ENCODE results near the gene PHF13. TPM values are rescaled to one million over a fixed set of nuclear protein-coding genes. Genes with fewer than 3 reads are reported as not detected.

The PHF13 gene
- total and polyA plus RNA-seq, 9 of the 15 experiments (the other 6 are each of a cell fraction or from before 2014, with no cell fraction given): 1.8 to 36.1 (median 11.7) TPM

- peak; percentile 38; the same call in 1 of the 2 replicates for TF ChIP-seq PML (IDR thresholded peaks at IDR 0.05; ENCODE audit: low read length)
- no peak for TF ChIP-seq ZNF444 (CRISPR knock-in tag; IDR thresholded peaks at IDR 0.05)
- TF ChIP-seq SUPT5H (IDR thresholded peaks at IDR 0.05): peak; percentile 96
- peak; percentile 96 for TF ChIP-seq KDM5B (IDR thresholded peaks at IDR 0.05; ENCODE audit: insufficient replicate concordance, low read depth, low read length)
- peak; percentile 63; the same call in 1 of the 2 replicates for TF ChIP-seq E2F5 (CRISPR knock-in tag; IDR thresholded peaks at IDR 0.05)
- no peak for TF ChIP-seq GATAD2A (IDR thresholded peaks at IDR 0.05)
- no peak for TF ChIP-seq HDAC6 (IDR thresholded peaks at IDR 0.05; ENCODE audit: low read depth, low read length)
- no peak for TF ChIP-seq NCOA1 (IDR thresholded peaks at IDR 0.05; ENCODE audit: low read depth)
- TF ChIP-seq, protein P1, sequence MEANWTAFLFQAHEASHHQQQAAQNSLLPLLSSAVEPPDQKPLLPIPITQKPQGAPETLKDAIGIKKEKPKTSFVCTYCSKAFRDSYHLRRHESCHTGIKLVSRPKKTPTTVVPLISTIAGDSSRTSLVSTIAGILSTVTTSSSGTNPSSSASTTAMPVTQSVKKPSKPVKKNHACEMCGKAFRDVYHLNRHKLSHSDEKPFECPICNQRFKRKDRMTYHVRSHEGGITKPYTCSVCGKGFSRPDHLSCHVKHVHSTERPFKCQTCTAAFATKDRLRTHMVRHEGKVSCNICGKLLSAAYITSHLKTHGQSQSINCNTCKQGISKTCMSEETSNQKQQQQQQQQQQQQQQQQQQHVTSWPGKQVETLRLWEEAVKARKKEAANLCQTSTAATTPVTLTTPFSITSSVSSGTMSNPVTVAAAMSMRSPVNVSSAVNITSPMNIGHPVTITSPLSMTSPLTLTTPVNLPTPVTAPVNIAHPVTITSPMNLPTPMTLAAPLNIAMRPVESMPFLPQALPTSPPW (CRISPR knock-in tag; IDR thresholded peaks at IDR 0.05): peak; percentile 72; the same call in 1 of the 2 replicates
- no peak for TF ChIP-seq ARNT (IDR thresholded peaks at IDR 0.05)
- 0 out of 2 replicates have a peak, but pooled peaks have one; percentile 8 for TF ChIP-seq HMGXB4 (CRISPR knock-in tag; IDR thresholded peaks at IDR 0.05)
- no peak for TF ChIP-seq ELK3 (CRISPR knock-in tag; IDR thresholded peaks at IDR 0.05)
- no peak for TF ChIP-seq HOXB6 (CRISPR knock-in tag; IDR thresholded peaks at IDR 0.05; ENCODE audit: borderline replicate concordance)
- TF ChIP-seq, protein P2, sequence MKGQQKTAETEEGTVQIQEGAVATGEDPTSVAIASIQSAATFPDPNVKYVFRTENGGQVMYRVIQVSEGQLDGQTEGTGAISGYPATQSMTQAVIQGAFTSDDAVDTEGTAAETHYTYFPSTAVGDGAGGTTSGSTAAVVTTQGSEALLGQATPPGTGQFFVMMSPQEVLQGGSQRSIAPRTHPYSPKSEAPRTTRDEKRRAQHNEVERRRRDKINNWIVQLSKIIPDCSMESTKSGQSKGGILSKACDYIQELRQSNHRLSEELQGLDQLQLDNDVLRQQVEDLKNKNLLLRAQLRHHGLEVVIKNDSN (CRISPR knock-in tag; IDR thresholded peaks at IDR 0.05): peak; percentile 62; the same call in 1 of the 2 replicates
- no peak for TF ChIP-seq MLX (CRISPR knock-in tag; conservative IDR thresholded peaks at IDR 0.05)
- TF ChIP-seq MIER1 (IDR thresholded peaks at IDR 0.05; ENCODE audit: low read depth): 0 out of 2 replicates have a peak, but pooled peaks have one; percentile 31
- no peak for TF ChIP-seq KLF1 (tag; IDR thresholded peaks at IDR 0.05)
- TF ChIP-seq RBFOX2 (IDR thresholded peaks at IDR 0.05; ENCODE audit: low read depth, low read length): peak; percentile 92
- no peak for TF ChIP-seq ZNF165 (CRISPR knock-in tag; IDR thresholded peaks at IDR 0.05; ENCODE audit: borderline replicate concordance)
- TF ChIP-seq SIN3B (IDR thresholded peaks at IDR 0.05; ENCODE audit: low read depth): peak; percentile 67; the same call in 1 of the 2 replicates
- 0 out of 2 replicates have a peak, but pooled peaks have one; percentile 37 for TF ChIP-seq ZNF12 (CRISPR knock-in tag; IDR thresholded peaks at IDR 0.05)
Measured at GRCh38 chr1:6579374-6580118, 34.0 kb upstream of the PHF13 start, which contains the start of gene ZBTB48 (continued).

Measured in K562 (cell line).